PC-3 (cell line): ENCODE data around the gene PLA2G15. TPM values are rescaled to one million over a fixed set of nuclear protein-coding genes. Genes with fewer than 3 reads are reported as not detected.

ENCODE experiments used
- ATAC-seq: fragments of 200-7000 bp; cut with Tn5 transposase; 2 replicates; pipeline ENCODE4 v1.9.1; 2020; ENCODE audit warnings: mild to moderate bottlenecking, moderate library complexity
- BruUV-seq: library from RNA; stranded (reverse); fragments of 400-500 nt; replicated peaks from 2 replicates; lab custom pipeline; 2021; lab: Mats Ljungman, UMichigan
- CTCF ChIA-PET: fragments of 300-600 bp; sonication (Branson Sonifier 250); formaldehyde crosslinking; loops from one replicate; lab custom pipeline; 2022; ENCODE audit warnings: antibody characterized with exemption; lab: Charles Lee
- POLR2A ChIA-PET: fragments of 300-600 bp; sonication (Branson Sonifier 250); formaldehyde crosslinking; loops from one replicate; lab custom pipeline; 2022; ENCODE audit warnings: antibody characterized with exemption; ENCODE audit not compliant: unreplicated experiment; lab: Charles Lee
- DNase-seq: peaks from one replicate; pipeline ENCODE4 v3.0.0-alpha.2; 2015
- H2AFZ ChIP-seq: fragments of 300-600 bp; sonication (generic); 2 replicates; pipeline ENCODE4 v1.6.0; 2016; ENCODE audit warnings: antibody characterized with exemption, low read length
- H3F3A ChIP-seq: fragments of 300-600 bp; sonication (generic); one replicate; pipeline ENCODE4 v1.6.0; 2017; ENCODE audit warnings: antibody characterized with exemption, low read length, control low read depth, mild to moderate bottlenecking; ENCODE audit not compliant: unreplicated experiment
- H3K27ac ChIP-seq: fragments of 300-600 bp; sonication (generic); 2 replicates; pipeline ENCODE4 v1.5.1; 2016; ENCODE audit warnings: mild to moderate bottlenecking, low read length
- H3K27me3 ChIP-seq: fragments of 300-600 bp; sonication (generic); 2 replicates; pipeline ENCODE4 v1.6.1; 2016; ENCODE audit warnings: low read length, mixed read lengths
- H3K36me3 ChIP-seq: fragments of 300-600 bp; sonication (generic); 2 replicates; pipeline ENCODE4 v1.6.1; 2016; ENCODE audit warnings: low read depth, mixed run types, low read length, mixed read lengths
- H3K4me1 ChIP-seq: fragments of 300-600 bp; sonication (generic); 2 replicates; pipeline ENCODE4 v1.5.1; 2016; ENCODE audit warnings: low read length; ENCODE audit not compliant: insufficient read depth
- H3K4me2 ChIP-seq: fragments of 300-600 bp; sonication (generic); 2 replicates; pipeline ENCODE4 v1.6.0; 2016; ENCODE audit warnings: low read length
- H3K4me3 ChIP-seq: fragments of 300-600 bp; sonication (generic); 2 replicates; pipeline ENCODE4 v1.5.1; 2016; ENCODE audit warnings: mild to moderate bottlenecking, low read length, mixed read lengths
- H3K79me2 ChIP-seq: fragments of 300-600 bp; sonication (generic); 2 replicates; pipeline ENCODE4 v1.6.1; 2017; ENCODE audit warnings: low read length, mixed read lengths
- H3K9ac ChIP-seq: fragments of 300-600 bp; sonication (generic); 2 replicates; pipeline ENCODE4 v1.6.0; 2016; ENCODE audit warnings: mild to moderate bottlenecking, low read length
- H3K9me2 ChIP-seq: fragments of 300-600 bp; sonication (generic); replicated peaks from 2 replicates; pipeline ENCODE4 v1.6.1; 2016; ENCODE audit warnings: mixed run types, low read length, mixed read lengths
- H3K9me3 ChIP-seq: fragments of 300-600 bp; sonication (generic); 2 replicates; pipeline ENCODE4 v1.6.1; 2016; ENCODE audit warnings: low read length, mixed read lengths
- H4K20me1 ChIP-seq: fragments of 300-600 bp; sonication (generic); 2 replicates; pipeline ENCODE4 v1.6.1; 2016; ENCODE audit warnings: low read length, mixed read lengths
- EZH2 ChIP-seq: fragments of 300-600 bp; sonication (generic); IDR thresholded peaks from one replicate; pipeline ENCODE4 v1.6.1; 2017; ENCODE audit warnings: antibody characterized with exemption, mild to moderate bottlenecking, low read length; ENCODE audit not compliant: unreplicated experiment
- EZH2phosphoT487 ChIP-seq: fragments of 300-600 bp; sonication (generic); IDR thresholded peaks from 2 replicates; pipeline ENCODE4 v1.6.1; 2018; ENCODE audit warnings: mild to moderate bottlenecking, antibody characterized with exemption, low read length, borderline replicate concordance
- intact Hi-C: fragments of 100-400 bp; cut with micrococcal nuclease; formaldehyde crosslinking; loops from 2 replicates; pipeline ENCODE4 v1.9.0; 2023
- total RNA-seq: library from RNA; depleted of rRNA; stranded (reverse); fragments of >200 nt; gene quantifications from 2 replicates; pipeline ENCODE4 v1.2.3, GENCODE V29; 2014
- TF ChIP-seq, protein P1 (sequence below): fragments of 300-600 bp; sonication (generic); conservative IDR thresholded peaks from 2 replicates; pipeline ENCODE4 v1.5.1; 2017; ENCODE audit warnings: antibody characterized with exemption, low read depth, mild to moderate bottlenecking, low read length

The PLA2G15 gene
- total RNA-seq, 1 experiment from 2014 or later, result 16.4 TPM

GRCh38 chr16:68238029-68238345 is 7.2 kb upstream of the PLA2G15 start:
- H3K79me2 ChIP-seq, result peaks cover 35% of the 10 kb centered on the region
- ChIA-PET CTCF (interaction anchor here (0.6 kb wide), 1 partner anchor 63 kb away, joined by 3 read pairs; no protein-coding TSS in a partner anchor), POLR2A (interaction anchor here (0.6 kb wide), 1 partner anchor 10 kb away, joined by 4 read pairs; no protein-coding TSS in a partner anchor)
- H3F3A ChIP-seq, result no peaks in the 10 kb centered on the region
- peak overlapping the region; percentile 78 for H3K9ac ChIP-seq
- BruUV-seq, result TSS peak; percentile 34
- H3K9me2 ChIP-seq, result no peaks in the 10 kb centered on the region
- H3K27ac ChIP-seq, result peak overlapping the region; percentile 86
- H3K4me3 ChIP-seq, result peak overlapping the region; percentile 73
- TF ChIP-seq, protein P1, sequence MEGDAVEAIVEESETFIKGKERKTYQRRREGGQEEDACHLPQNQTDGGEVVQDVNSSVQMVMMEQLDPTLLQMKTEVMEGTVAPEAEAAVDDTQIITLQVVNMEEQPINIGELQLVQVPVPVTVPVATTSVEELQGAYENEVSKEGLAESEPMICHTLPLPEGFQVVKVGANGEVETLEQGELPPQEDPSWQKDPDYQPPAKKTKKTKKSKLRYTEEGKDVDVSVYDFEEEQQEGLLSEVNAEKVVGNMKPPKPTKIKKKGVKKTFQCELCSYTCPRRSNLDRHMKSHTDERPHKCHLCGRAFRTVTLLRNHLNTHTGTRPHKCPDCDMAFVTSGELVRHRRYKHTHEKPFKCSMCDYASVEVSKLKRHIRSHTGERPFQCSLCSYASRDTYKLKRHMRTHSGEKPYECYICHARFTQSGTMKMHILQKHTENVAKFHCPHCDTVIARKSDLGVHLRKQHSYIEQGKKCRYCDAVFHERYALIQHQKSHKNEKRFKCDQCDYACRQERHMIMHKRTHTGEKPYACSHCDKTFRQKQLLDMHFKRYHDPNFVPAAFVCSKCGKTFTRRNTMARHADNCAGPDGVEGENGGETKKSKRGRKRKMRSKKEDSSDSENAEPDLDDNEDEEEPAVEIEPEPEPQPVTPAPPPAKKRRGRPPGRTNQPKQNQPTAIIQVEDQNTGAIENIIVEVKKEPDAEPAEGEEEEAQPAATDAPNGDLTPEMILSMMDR, result no peak
- no peak for TF ChIP-seq EZH2
- TF ChIP-seq EZH2phosphoT487, result no peak
- peaks cover 9% of the 10 kb centered on the region for H4K20me1 ChIP-seq
- H3K4me2 ChIP-seq, result peak overlapping the region; percentile 95
- intact Hi-C loops, result loop anchor here (5.0 kb wide), 1 partner anchor 151 kb away; the partner anchor contains the start of gene NFATC3
- H3K36me3 ChIP-seq, result peaks cover 8% of the 10 kb centered on the region; the same call in 1 of the 2 replicates
- ATAC-seq, result no peak
- no peaks in the 10 kb centered on the region for H3K27me3 ChIP-seq
- no peaks in the 10 kb centered on the region for H3K9me3 ChIP-seq
- H2AFZ ChIP-seq, result peak overlapping the region; percentile 80
- no peak for DNase-seq
- H3K4me1 ChIP-seq, result peaks cover 28% of the 10 kb centered on the region

GRCh38 chr16:68242085-68242484 is 3.1 kb upstream of the PLA2G15 start:
- Histone ChIP-seq H3K9ac (no peak overlapping the region), H3K9me3 (no peaks in the 10 kb centered on the region), H3K4me3 (no peak overlapping the region), H3K79me2 (peaks cover 17% of the 10 kb centered on the region), H3K4me2 (no peak overlapping the region), H2AFZ (no peak overlapping the region), H4K20me1 (no peaks in the 10 kb centered on the region), H3F3A (no peaks in the 10 kb centered on the region), H3K36me3 (no peaks in the 10 kb centered on the region), H3K27ac (no peak overlapping the region), H3K9me2 (no peaks in the 10 kb centered on the region), H3K27me3 (no peaks in the 10 kb centered on the region), H3K4me1 (peaks cover 20% of the 10 kb centered on the region; the same call in 1 of the 2 replicates)
- CTCF ChIA-PET, result no interaction called here
- DNase-seq, result no peak
- no TSS peak for BruUV-seq
- no peak for ATAC-seq
- POLR2A ChIA-PET, result no interaction called here
- TF ChIP-seq EZH2, result no peak
- no peak for TF ChIP-seq EZH2phosphoT487
- TF ChIP-seq, protein P1, result no peak
- intact Hi-C loops, result loop anchor here (1.0 kb wide), 1 partner anchor 86 kb away; no protein-coding TSS in a partner anchor

GRCh38 chr16:68242926-68243858 is 2.0 kb upstream of the PLA2G15 start:
- peaks cover 17% of the 10 kb centered on the region for H3K79me2 ChIP-seq
- no peak overlapping the region for H2AFZ ChIP-seq
- no peaks in the 10 kb centered on the region for H3K36me3 ChIP-seq
- BruUV-seq, result no TSS peak
- intact Hi-C loops, result loop anchor here (1.0 kb wide), 1 partner anchor 85 kb away; no protein-coding TSS in a partner anchor
- no peak overlapping the region for H3K4me2 ChIP-seq
- H3K4me1 ChIP-seq, result peaks cover 20% of the 10 kb centered on the region; the same call in 1 of the 2 replicates
- no peak overlapping the region for H3K27ac ChIP-seq
- no peaks in the 10 kb centered on the region for H3K9me3 ChIP-seq
- no peaks in the 10 kb centered on the region for H4K20me1 ChIP-seq
- no peak for DNase-seq
- H3K9ac ChIP-seq, result no peak overlapping the region
- ChIA-PET CTCF (no interaction called here), POLR2A (no interaction called here)
- no peaks in the 10 kb centered on the region for H3F3A ChIP-seq
- TF ChIP-seq, protein P1, result no peak
- no peak for TF ChIP-seq EZH2phosphoT487
- no peak for TF ChIP-seq EZH2
- no peaks in the 10 kb centered on the region for H3K27me3 ChIP-seq
- ATAC-seq, result no peak
- H3K4me3 ChIP-seq, result no peak overlapping the region
- H3K9me2 ChIP-seq, result no peaks in the 10 kb centered on the region
